Neuronal stem cell (in vitro differentiated cells): ENCODE results near the gene FFAR4.
A peak's percentile ranks its signal among the peaks of the same experiment; 100 is the strongest.

Source experiments
- DNase-seq: peaks from one replicate; pipeline ENCODE4 v3.0.0-alpha.2; 2013; ENCODE audit warnings: low spot score
- H2AFZ ChIP-seq: one replicate; pipeline ENCODE4 v1.6.1; 2013; ENCODE audit warnings: mild to moderate bottlenecking, low read length, inconsistent platforms
- H2AK5ac ChIP-seq: 2 replicates; pipeline ENCODE4 v1.6.1; 2013; ENCODE audit warnings: low read depth, mild to moderate bottlenecking, inconsistent platforms, low read length, moderate library complexity, mixed read lengths
- H2BK120ac ChIP-seq: 2 replicates; pipeline ENCODE4 v1.6.1; 2013; ENCODE audit warnings: low read depth, mild to moderate bottlenecking, inconsistent platforms, low read length, moderate library complexity, mixed read lengths
- H2BK12ac ChIP-seq: one replicate; pipeline ENCODE4 v1.6.1; 2013; ENCODE audit warnings: low read length, inconsistent platforms
- H2BK15ac ChIP-seq: 2 replicates; pipeline ENCODE4 v1.6.1; 2013; ENCODE audit warnings: mild to moderate bottlenecking, low read length, inconsistent platforms, mixed read lengths
- H2BK5ac ChIP-seq: one replicate; pipeline ENCODE4 v1.6.1; 2013; ENCODE audit warnings: inconsistent platforms, mild to moderate bottlenecking, low read length, moderate library complexity
- H3K14ac ChIP-seq: one replicate; pipeline ENCODE4 v1.6.1; 2013; ENCODE audit warnings: low read length, inconsistent platforms
- H3K18ac ChIP-seq: 2 replicates; pipeline ENCODE4 v1.6.1; 2013; ENCODE audit warnings: low read length, inconsistent platforms
- H3K23ac ChIP-seq: 2 replicates; pipeline ENCODE4 v1.6.1; 2013; ENCODE audit warnings: low read depth, mild to moderate bottlenecking, mixed read lengths, low read length, inconsistent platforms; ENCODE audit not compliant: poor library complexity
- H3K27ac ChIP-seq: replicated peaks from 3 replicates; pipeline ENCODE4 v1.5.1; 2013; ENCODE audit warnings: low read length, inconsistent platforms
- H3K27me3 ChIP-seq, 3 experiments: 2 replicates each; pipeline ENCODE4 v1.6.1; 2013; ENCODE audit warnings: low read length in 3 of 3, mild to moderate bottlenecking in 2 of 3, inconsistent platforms in 1 of 3, low read depth in 1 of 3, mixed read lengths in 1 of 3, moderate library complexity in 1 of 3; ENCODE audit not compliant: control insufficient read depth in 3 of 3, insufficient read depth in 3 of 3
- H3K36me3 ChIP-seq, 2 donors: replicated peaks in 1 of 2; 2 replicates each; pipeline ENCODE4 v1.6.1; 2013; ENCODE audit warnings: low read length in 2 of 2; ENCODE audit not compliant: control insufficient read depth in 2 of 2, insufficient read depth in 2 of 2
- H3K4ac ChIP-seq: 2 replicates; pipeline ENCODE4 v1.6.1; 2013; ENCODE audit warnings: inconsistent platforms, mild to moderate bottlenecking, low read length, moderate library complexity
- H3K4me1 ChIP-seq, 2 donors: 1 replicate in 1 of 2; 2 replicates in 1 of 2; pipeline ENCODE4 v1.6.1; 2013; ENCODE audit warnings: low read length in 2 of 2, low read depth in 1 of 2; ENCODE audit not compliant: control insufficient read depth in 2 of 2, insufficient read depth in 1 of 2
- H3K4me2 ChIP-seq: one replicate; pipeline ENCODE4 v1.6.1; 2013; ENCODE audit warnings: mild to moderate bottlenecking, low read length, inconsistent platforms; ENCODE audit not compliant: insufficient read depth, poor library complexity, severe bottlenecking
- H3K4me3 ChIP-seq, 2 donors: 2 replicates each; pipeline ENCODE4 v1.5.1; 2013; ENCODE audit warnings: low read length in 2 of 2, mild to moderate bottlenecking in 2 of 2, inconsistent platforms in 1 of 2, moderate library complexity in 1 of 2
- H3K79me1 ChIP-seq: one replicate; pipeline ENCODE4 v1.6.1; 2013; ENCODE audit warnings: low read depth, mild to moderate bottlenecking, inconsistent platforms, low read length, moderate library complexity
- H3K9ac ChIP-seq: one replicate; pipeline ENCODE4 v1.6.1; 2013; ENCODE audit warnings: mild to moderate bottlenecking, low read depth, low read length, inconsistent platforms; ENCODE audit not compliant: poor library complexity
- H3K9me3 ChIP-seq, 2 donors: replicated peaks in 1 of 2; 2 replicates each; pipeline versions ENCODE3 to v1.6.1; 2013; ENCODE audit warnings: low read length in 2 of 2, mild to moderate bottlenecking in 2 of 2, inconsistent platforms in 1 of 2, low read depth in 1 of 2, mixed read lengths in 1 of 2, moderate library complexity in 1 of 2; ENCODE audit not compliant: control insufficient read depth in 2 of 2, insufficient read depth in 1 of 2
- H4K8ac ChIP-seq: one replicate; pipeline ENCODE4 v1.6.1; 2013; ENCODE audit warnings: low read depth, mild to moderate bottlenecking, inconsistent platforms, low read length, moderate library complexity
- H4K91ac ChIP-seq: one replicate; pipeline ENCODE4 v1.6.1; 2013; ENCODE audit warnings: low read length, low read depth, mild to moderate bottlenecking, inconsistent platforms; ENCODE audit not compliant: poor library complexity
- WGBS, 2 donors: extraction: QIAGEN DNeasy Blood & Tissue Kit; methylation state at CpG; one replicate each; pipeline ENCODE4 v1.1.7; 2013; ENCODE audit warnings: missing lambda C conversion rate in 2 of 2, mixed read lengths in 1 of 2; ENCODE audit not compliant: insufficient read length in 2 of 2, insufficient replicate concordance in 1 of 2; ENCODE audit errors: extremely low coverage in 2 of 2; 5-methylcytosine and 5-hydroxymethylcytosine counted together

The FFAR4 gene

GRCh38 chr10:93622942-93623341, 56.5 kb downstream of the FFAR4 start:
- Histone ChIP-seq H2BK120ac (no peak overlapping the region), H2BK5ac (no peak overlapping the region), H3K36me3 (no peaks in the 10 kb centered on the region), H3K9ac (no peak overlapping the region), H3K4me3 (no peak overlapping the region), H3K27me3 (peaks cover 0 to 21% (median 0%) of the 10 kb centered on the region in 3 experiments), H3K23ac (no peak overlapping the region), H3K27ac (no peak overlapping the region), H3K4me1 (no peaks in the 10 kb centered on the region), H2AFZ (no peak overlapping the region), H3K79me1 (no peaks in the 10 kb centered on the region), H3K18ac (no peak overlapping the region), H3K4me2 (no peak overlapping the region), H4K8ac (no peak overlapping the region), H3K9me3 (no peaks in the 10 kb centered on the region), H2AK5ac (no peak overlapping the region), H3K14ac (no peak overlapping the region), H3K4ac (no peak overlapping the region), H2BK15ac (no peak overlapping the region), H4K91ac (no peak overlapping the region), H2BK12ac (no peak overlapping the region)
- no peak for DNase-seq
- no CpG with 5 or more reads among the region's 1 CpG for WGBS, 2 donors

GRCh38 chr10:93628858-93629257, 62.4 kb downstream of the FFAR4 start:
- Histone ChIP-seq H2BK120ac (no peak overlapping the region), H3K18ac (no peak overlapping the region), H3K9ac (no peak overlapping the region), H3K23ac (no peak overlapping the region), H2BK15ac (no peak overlapping the region), H3K9me3 (no peaks in the 10 kb centered on the region), H3K14ac (no peak overlapping the region), H4K91ac (no peak overlapping the region), H2BK5ac (no peak overlapping the region), H2AFZ (peak overlapping the region; percentile 31), H3K4me1 (peaks cover 0 to 5% of the 10 kb centered on the region in 2 donors), H3K27ac (no peak overlapping the region), H4K8ac (no peak overlapping the region), H2BK12ac (no peak overlapping the region), H3K4ac (no peak overlapping the region), H3K27me3 (peaks cover 0 to 8% (median 0%) of the 10 kb centered on the region in 3 experiments), H3K4me3 (no peak overlapping the region), H3K79me1 (no peaks in the 10 kb centered on the region), H3K36me3 (no peaks in the 10 kb centered on the region), H3K4me2 (no peak overlapping the region), H2AK5ac (no peak overlapping the region)
- no peak for DNase-seq
- WGBS, 2 donors = no CpG with 5 or more reads among the region's 4 CpGs

DNA sequence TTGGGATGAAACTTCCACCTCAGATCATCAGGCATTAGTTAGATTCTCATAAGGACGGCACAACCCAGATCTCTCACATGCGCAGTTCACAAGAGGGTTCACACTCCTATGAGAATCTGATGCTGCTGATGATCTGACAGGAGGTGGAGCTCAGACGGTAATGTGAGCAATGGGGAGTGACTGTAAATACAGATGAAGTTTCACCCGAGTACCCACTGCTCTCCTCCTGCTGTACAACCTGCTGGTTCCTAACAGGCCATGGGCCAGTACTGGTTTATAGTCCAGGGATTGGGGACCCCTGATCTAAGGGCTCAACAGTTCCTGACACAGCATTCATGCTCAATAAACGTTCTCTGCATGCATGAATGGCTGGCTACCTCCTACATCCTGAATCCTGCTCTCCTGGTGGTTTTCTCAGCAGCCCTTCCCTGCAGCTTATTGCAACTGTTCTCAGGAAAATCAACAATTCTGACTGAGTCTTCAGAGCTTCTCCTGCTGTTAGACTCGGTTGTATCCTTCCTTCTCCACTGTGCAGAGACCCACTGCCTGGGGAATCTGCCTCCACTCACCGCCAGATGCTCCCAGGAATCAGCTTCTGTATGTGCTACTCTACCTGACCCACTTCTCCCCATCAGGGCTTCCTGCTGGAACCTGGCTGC, 63.3 kb downstream of the FFAR4 start:
- Histone ChIP-seq H3K4ac (no peak overlapping the region), H3K4me3 (no peak overlapping the region), H2BK120ac (no peak overlapping the region), H3K36me3 (no peaks in the 10 kb centered on the region), H2AK5ac (no peak overlapping the region), H3K18ac (no peak overlapping the region), H2AFZ (no peak overlapping the region), H3K4me1 (peaks cover 0 to 5% of the 10 kb centered on the region in 2 donors), H3K27ac (no peak overlapping the region), H2BK5ac (no peak overlapping the region), H3K27me3 (peaks cover 0 to 6% (median 0%) of the 10 kb centered on the region in 3 experiments), H4K91ac (no peak overlapping the region), H2BK15ac (no peak overlapping the region), H3K14ac (no peak overlapping the region), H4K8ac (no peak overlapping the region), H3K79me1 (no peaks in the 10 kb centered on the region), H2BK12ac (no peak overlapping the region), H3K9ac (no peak overlapping the region), H3K4me2 (no peak overlapping the region), H3K9me3 (no peaks in the 10 kb centered on the region), H3K23ac (no peak overlapping the region)
- WGBS, 2 donors = no CpG with 5 or more reads among the region's 7 CpGs
- no peak for DNase-seq

GRCh38 chr10:93630625-93631557, 64.4 kb downstream of the FFAR4 start:
- no peak for DNase-seq
- no peaks in the 10 kb centered on the region for H3K79me1 ChIP-seq

More at GRCh38 chr10:93630625-93631557, 64.4 kb downstream of the FFAR4 start:
- no peak overlapping the region for H2BK15ac ChIP-seq
- no peaks in the 10 kb centered on the region for H3K9me3 ChIP-seq
- H3K27ac ChIP-seq = no peak overlapping the region
- WGBS, 2 donors = no CpG with 5 or more reads among the region's 15 CpGs
- H2BK120ac ChIP-seq = no peak overlapping the region
- no peak overlapping the region for H3K23ac ChIP-seq
- H3K4me3 ChIP-seq = no peak overlapping the region
- no peak overlapping the region for H3K14ac ChIP-seq
- no peak overlapping the region for H3K4ac ChIP-seq
- H3K36me3 ChIP-seq = no peaks in the 10 kb centered on the region
- peak overlapping the region; percentile 22 for H3K18ac ChIP-seq
- no peak overlapping the region for H2AK5ac ChIP-seq
- H2BK5ac ChIP-seq = no peak overlapping the region
- H3K4me1 ChIP-seq = peaks cover 0 to 5% of the 10 kb centered on the region in 2 donors
- H4K91ac ChIP-seq = no peak overlapping the region
- peaks cover 0 to 3% (median 0%) of the 10 kb centered on the region in 3 experiments for H3K27me3 ChIP-seq
- no peak overlapping the region for H3K4me2 ChIP-seq
- H2AFZ ChIP-seq = peak overlapping the region; percentile 4
- H2BK12ac ChIP-seq = no peak overlapping the region
- H4K8ac ChIP-seq = no peak overlapping the region
- no peak overlapping the region for H3K9ac ChIP-seq
